IPS-NIHi7 (cell line): ENCODE results near the gene NPHP4.

Experiments used
- DNase-seq: peaks from one replicate; pipeline ENCODE4 v3.0.0; 2012; ENCODE audit warnings: mixed read lengths; ENCODE audit errors: extremely low spot score

Gene NPHP4

GRCh38 chr1:5877683-5878530 lies 114.3 kb downstream of the NPHP4 start:
- no peak for DNase-seq

DNA sequence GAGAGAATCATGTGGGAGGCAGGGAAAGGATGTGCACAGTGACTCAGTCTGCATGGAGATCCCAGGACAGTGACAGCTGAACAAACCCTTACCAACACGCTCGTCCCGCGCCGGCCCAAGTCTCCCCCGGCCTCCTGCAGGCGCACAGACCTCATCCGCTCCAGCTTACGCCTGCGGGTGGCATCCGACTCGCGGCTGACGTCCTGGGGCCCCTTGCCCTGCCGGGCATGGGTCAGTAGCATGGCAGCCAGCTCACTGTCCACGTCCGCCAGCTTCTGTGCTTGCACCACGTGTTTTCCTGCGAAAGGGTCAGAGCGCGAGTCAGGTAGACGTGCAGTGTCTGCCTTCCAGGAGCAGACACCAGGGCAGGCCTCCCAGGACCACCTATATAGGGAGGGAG lies 115.2 kb downstream of the NPHP4 start:
- no peak for DNase-seq

- no peak for DNase-seq
Observed at GRCh38 chr1:5876094-5876650, 116.1 kb downstream of the NPHP4 start.

GRCh38 chr1:5875345-5875910 lies 116.8 kb downstream of the NPHP4 start:
- DNase-seq = no peak

- DNase-seq = no peak
Observed at GRCh38 chr1:5874416-5875110, 117.7 kb downstream of the NPHP4 start.

GRCh38 chr1:5873556-5873955 lies 118.7 kb downstream of the NPHP4 start:
- DNase-seq = no peak

DNA sequence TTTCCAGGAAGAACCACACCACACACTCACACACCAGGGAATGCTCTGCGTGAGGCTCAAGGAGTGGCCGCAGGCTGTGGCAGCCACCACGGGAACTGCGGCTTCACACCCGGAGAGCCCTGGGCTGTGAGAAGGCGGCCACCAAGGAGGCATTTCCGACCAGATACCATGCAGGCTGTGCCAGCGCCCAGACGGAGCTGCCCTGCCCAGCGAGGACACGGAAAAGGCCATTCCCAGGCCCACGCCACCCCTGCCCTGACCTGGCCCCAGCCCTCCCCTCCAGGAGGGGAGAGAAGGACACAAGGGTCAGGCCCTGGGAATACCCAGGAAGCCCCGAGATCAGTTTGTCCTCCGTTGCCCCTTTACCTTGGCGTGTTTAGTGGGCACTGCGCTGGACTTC lies 119.3 kb downstream of the NPHP4 start:
- DNase-seq = no peak

GRCh38 chr1:5868931-5869500 lies 123.2 kb downstream of the NPHP4 start:
- no peak for DNase-seq

GRCh38 chr1:5865774-5866173 lies 126.5 kb downstream of the NPHP4 start:
- peak; percentile 44 for DNase-seq

DNA sequence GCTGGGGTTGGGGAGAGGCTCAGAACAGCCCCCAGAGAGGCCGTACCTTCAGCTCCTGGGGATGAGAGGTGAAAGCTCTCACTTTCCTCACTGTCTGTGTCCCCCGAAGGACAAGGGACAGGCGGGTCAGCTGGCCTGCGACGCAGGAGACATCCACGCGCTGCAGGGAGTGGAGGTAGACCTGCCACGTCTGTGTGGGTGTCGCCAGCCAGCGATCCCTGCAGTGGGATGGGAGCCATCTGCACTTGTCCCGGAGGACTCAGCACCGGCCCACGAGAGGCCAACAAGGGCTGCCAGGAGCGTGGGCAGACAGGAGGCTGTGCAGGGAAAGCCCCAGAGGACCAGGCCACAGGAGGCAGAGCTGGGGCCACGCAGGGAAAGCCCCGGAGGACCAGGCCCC lies 127.2 kb downstream of the NPHP4 start:
- DNase-seq = no peak

DNA sequence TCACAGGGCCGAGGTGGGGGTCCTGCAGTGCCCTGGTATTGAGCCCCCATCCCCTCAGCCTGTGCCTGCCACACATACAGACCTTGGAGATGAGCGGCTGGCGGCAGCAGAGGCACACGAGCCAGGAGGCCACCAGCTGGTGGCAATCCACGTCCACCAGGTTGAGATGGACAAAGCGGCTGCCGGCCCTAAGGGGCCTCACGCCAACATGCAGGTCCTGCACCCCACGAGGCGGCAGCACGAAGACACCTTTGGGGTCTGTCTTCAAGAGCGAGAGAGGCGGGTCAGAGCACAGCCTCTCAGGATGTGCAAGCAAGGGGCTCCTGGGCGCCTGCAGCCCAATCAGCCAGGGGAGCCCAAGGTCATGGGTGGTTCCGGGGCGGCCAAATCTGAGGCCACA lies 128.0 kb downstream of the NPHP4 start:
- DNase-seq = no peak

GRCh38 chr1:5863238-5863637 lies 129.0 kb downstream of the NPHP4 start:
- no peak for DNase-seq

DNA sequence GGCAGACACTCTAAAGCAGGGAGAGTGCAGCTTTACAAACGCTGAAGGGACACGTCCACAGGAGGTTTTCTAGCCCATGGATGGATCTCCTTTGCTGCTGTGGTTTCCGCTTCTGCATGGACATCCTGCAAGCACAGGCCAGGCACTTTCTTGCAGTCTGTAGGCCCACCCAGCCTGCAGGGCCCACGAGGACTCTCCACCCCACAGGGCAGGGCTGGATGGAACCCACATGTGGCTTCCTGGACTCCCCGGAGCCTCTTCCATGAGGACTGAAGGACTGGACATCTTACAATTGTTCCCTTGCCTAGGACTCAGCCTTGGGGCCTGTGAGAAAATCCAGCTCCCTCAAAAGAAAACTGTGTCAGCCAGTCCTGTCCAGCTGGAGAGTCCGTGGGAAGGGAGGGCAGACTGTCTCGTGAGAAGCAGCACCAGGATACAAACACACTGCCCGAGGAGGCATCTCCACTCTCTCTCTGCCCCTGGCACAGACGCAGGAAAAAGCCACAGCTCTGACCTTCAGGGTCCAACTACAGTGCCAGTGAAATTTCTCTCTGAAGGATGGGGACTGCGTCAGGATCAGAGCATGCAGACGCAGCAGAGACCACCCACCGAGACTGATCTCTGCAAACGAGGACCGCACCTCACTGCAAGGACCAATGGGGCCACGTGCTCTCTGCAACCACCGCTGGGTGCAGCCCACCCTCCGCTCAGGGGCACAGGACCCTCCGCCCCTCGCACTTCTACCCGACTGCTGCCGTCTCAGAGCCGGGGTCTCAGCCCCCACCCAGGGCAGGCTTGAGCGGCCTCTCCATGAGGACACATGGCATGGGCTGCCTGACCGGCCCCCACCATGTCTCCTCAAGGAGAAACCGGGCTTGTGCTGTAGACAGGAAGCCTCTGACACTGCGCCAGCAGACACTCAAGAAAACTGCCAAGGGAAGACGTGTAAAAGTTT lies 130.1 kb downstream of the NPHP4 start:
- no peak for DNase-seq

DNA sequence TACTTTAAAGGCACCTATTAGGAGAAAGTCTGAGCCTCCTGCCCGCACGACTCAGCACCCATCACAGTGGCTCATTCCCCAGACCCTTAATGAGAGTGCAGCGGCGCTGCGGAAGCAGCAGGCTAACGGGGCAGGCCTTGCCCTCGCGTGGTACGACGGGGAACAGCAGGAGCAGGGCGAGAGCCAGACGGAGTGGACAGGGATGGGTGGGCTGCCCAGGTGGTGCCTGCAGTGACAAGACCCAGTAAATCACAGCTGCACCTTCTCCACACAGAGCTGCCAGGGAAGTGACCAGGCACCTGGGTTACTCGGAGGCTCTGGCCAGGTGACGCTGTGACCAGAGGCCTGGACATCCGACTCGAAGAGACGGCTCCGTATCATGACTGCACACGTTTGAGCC lies 131.9 kb downstream of the NPHP4 start:
- no peak for DNase-seq

DNA sequence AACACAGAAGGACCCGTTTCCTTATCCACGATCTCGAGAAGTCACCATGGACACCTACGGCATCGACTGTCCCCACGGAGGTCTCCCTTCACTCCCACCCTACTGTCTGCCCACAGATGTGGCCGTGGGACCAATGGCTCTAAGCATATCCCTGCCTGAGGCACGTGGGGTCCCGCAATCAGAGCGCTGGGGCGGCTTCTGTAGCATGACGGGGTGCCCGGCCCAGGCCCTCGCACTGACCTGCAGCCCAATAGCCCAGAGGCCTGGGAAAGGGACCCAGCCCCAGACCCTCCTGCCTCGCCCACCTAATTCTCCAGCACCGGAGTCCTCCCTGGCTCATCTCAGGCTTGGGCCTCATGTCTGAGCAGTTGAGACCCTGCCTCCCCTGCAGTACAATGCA lies 132.5 kb downstream of the NPHP4 start:
- no peak for DNase-seq

GRCh38 chr1:5858844-5859407 lies 133.3 kb downstream of the NPHP4 start:
- DNase-seq = peak; percentile 38

DNA sequence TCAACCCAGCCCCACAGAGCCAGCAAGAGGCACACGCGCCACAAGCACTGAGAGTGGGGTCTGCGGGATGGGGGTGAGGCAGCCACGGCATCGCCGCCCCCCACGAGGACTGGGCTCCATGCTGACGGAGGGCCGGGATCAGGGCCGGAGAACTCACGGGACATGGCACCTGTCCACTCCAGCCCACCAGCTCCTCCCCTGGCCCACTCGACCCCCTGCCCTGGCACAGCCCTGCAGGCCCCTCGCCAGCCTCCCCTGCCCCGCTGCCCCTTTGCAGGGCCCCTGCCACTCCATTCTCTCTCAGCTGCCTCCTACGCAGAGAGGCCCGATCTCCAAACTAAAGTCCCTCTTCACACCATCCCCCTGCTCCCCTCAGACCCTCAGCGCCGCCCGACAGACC lies 134.0 kb downstream of the NPHP4 start:
- DNase-seq = no peak

- no peak for DNase-seq
Observed at GRCh38 chr1:5857508-5858090, 134.6 kb downstream of the NPHP4 start.

- no peak for DNase-seq
Observed at GRCh38 chr1:5857011-5857410, 135.2 kb downstream of the NPHP4 start.

- DNase-seq = peak; percentile 64
Observed at GRCh38 chr1:5856246-5856815, 135.9 kb downstream of the NPHP4 start.
